ENCODE measurements around the gene PPFIA1. TPM values are rescaled to one million over a fixed set of nuclear protein-coding genes. Genes with fewer than 3 reads are reported as not detected.

Gene PPFIA1
- total RNA-seq, 2 experiments from 2014 or later: 27.2 to 30.9 TPM

DNA sequence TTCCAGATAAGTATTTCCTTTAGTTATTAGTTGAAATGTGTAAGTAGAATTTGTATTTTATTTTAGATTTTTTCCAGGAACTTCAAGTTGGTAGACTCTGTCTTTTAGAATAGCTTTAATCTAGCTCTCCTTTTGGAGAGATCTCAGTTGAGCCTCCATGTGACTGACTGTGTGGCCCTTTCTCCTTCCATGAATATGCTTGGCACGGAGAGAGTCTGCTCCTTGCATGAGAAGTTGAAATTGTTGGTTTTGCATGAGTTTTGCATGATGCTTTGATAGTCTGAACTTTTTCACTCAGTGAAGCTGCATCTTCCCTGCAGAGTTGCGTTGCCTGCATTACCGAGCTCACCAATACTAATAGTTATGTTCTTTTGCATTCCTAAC lies 95.0 kb downstream of the PPFIA1 start:
- TF ChIP-seq CTCF (IDR thresholded peaks at IDR 0.05): no peak
- Mint-ChIP-seq H3K27me3 (no peaks in the 10 kb centered on the region), H3K27ac (peak overlapping the region; percentile 89), H3K4me3 (peak overlapping the region; percentile 60), H3K4me1 (ENCODE audit: low read depth) (peaks cover 37% of the 10 kb centered on the region), H3K36me3 (ENCODE audit: low read depth) (peaks cover 55% of the 10 kb centered on the region), H3K9me3 (no peaks in the 10 kb centered on the region)
- CTCF ChIA-PET: no interaction called here
- intact Hi-C loops (cut with micrococcal nuclease): no loop called here
- POLR2A ChIA-PET: interaction anchor here (1.2 kb wide), 1 partner anchor 10 kb away, joined by 3 read pairs; no protein-coding TSS in a partner anchor
- DNase-seq (no peak), ATAC-seq (peak; percentile 21)

DNA sequence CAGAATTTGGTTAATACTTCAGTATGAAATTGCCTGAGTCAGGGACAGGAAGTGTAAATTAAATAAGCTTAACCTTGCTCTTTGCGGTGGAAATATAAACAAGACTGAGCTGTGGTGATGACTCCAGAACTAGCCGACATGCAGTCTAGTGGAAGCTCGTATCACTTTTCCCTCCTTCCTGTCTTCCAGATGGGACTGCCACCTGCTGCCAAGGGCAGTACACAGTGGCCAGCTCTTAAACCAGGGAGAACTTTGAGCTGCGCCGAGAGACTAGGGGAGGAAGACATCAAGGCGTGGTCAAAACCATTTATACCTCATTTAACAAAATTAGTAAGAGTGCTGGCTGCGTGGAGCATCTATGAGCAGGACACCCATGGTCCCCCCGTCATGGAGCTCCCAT lies 96.6 kb downstream of the PPFIA1 start:
- intact Hi-C loops (cut with micrococcal nuclease): no loop called here
- ATAC-seq (no peak), DNase-seq (no peak)
- Mint-ChIP-seq H3K27ac (no peak overlapping the region), H3K4me3 (no peak overlapping the region), H3K27me3 (no peaks in the 10 kb centered on the region), H3K9me3 (peaks cover 3% of the 10 kb centered on the region), H3K36me3 (ENCODE audit: low read depth) (peaks cover 53% of the 10 kb centered on the region), H3K4me1 (ENCODE audit: low read depth) (peaks cover 41% of the 10 kb centered on the region)
- ChIA-PET POLR2A (interaction anchor here (0.7 to 0.9 kb wide), 2 partner anchors 16 to 33 kb away, joined by 3 read pairs; no protein-coding TSS in a partner anchor), CTCF (interaction anchor here (1.4 kb wide), 1 partner anchor 9 kb away, joined by 4 read pairs; no protein-coding TSS in a partner anchor)
- TF ChIP-seq CTCF (IDR thresholded peaks at IDR 0.05): no peak

DNA sequence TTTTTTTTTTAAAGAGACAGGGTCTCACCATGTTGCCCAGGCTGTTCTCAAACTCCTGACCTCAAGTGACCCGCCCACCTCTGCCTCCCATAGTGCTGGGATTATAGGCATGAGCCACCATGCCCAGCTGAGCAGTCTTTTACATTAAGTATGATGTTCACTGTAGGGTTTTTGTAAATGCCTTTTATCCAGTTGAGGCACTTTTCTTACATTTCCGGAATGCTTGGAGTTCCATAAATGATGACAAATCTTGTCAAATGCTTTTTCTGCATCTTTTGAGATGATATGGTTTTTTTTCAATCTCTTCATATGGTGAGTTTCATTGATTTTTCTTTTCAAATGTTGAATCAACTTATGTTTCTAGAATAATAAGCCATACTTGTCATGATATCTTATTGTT lies 98.5 kb downstream of the PPFIA1 start:
- ChIA-PET CTCF (no interaction called here), POLR2A (no interaction called here)
- intact Hi-C loops (cut with micrococcal nuclease): no loop called here
- H3K9me3 Mint-ChIP-seq: peaks cover 3% of the 10 kb centered on the region
- H3K36me3 Mint-ChIP-seq (ENCODE audit: low read depth): peaks cover 56% of the 10 kb centered on the region
- no peak overlapping the region for H3K27ac Mint-ChIP-seq
- ATAC-seq (no peak), DNase-seq (no peak)
- no peaks in the 10 kb centered on the region for H3K27me3 Mint-ChIP-seq
- no peak overlapping the region for H3K4me3 Mint-ChIP-seq
- peaks cover 33% of the 10 kb centered on the region for H3K4me1 Mint-ChIP-seq (ENCODE audit: low read depth)
- TF ChIP-seq CTCF (IDR thresholded peaks at IDR 0.05): no peak

DNA sequence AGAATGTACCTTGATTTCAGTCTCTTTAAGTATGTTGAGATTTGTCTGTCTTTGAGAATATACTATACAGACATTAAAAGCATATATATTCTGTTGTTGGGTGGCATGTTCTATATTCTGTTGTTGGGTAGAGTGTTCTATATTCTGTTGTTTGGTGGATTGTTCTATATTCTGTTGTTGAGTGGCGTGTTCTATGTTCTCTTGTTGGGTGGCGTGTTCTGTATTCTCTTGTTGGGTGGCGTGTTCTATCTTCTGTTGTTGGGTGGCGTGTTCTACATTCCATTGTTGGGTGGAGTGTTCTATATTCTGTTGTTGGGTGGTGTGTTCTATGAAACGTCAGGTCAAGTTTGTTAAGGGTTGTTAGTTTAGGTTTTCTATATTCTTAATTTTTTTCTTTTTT lies 100.8 kb downstream of the PPFIA1 start:
- ChIA-PET POLR2A (no interaction called here), CTCF (no interaction called here)
- no peak for DNase-seq
- ATAC-seq: no peak
- Mint-ChIP-seq H3K27ac (no peak overlapping the region), H3K4me1 (ENCODE audit: low read depth) (peaks cover 13% of the 10 kb centered on the region), H3K4me3 (no peak overlapping the region), H3K27me3 (no peaks in the 10 kb centered on the region), H3K9me3 (peaks cover 3% of the 10 kb centered on the region), H3K36me3 (ENCODE audit: low read depth) (peaks cover 52% of the 10 kb centered on the region)
- TF ChIP-seq CTCF (IDR thresholded peaks at IDR 0.05): no peak
- intact Hi-C loops (cut with micrococcal nuclease): no loop called here

GRCh38 chr11:70372076-70372475 lies 101.6 kb downstream of the PPFIA1 start:
- intact Hi-C loops (cut with micrococcal nuclease): no loop called here
- Mint-ChIP-seq H3K4me1 (ENCODE audit: low read depth) (peaks cover 12% of the 10 kb centered on the region), H3K36me3 (ENCODE audit: low read depth) (peaks cover 53% of the 10 kb centered on the region), H3K27me3 (no peaks in the 10 kb centered on the region), H3K9me3 (peaks cover 3% of the 10 kb centered on the region), H3K4me3 (no peak overlapping the region), H3K27ac (no peak overlapping the region)
- no peak for TF ChIP-seq CTCF (IDR thresholded peaks at IDR 0.05)
- ChIA-PET POLR2A (no interaction called here), CTCF (no interaction called here)
- no peak for ATAC-seq
- DNase-seq: no peak

Data from activated CD8-positive, alpha-beta T cell treated with anti-CD3 and anti-CD28 coated beads for 36 hours (primary cell).